ENCODE results near the gene INO80B.
"Not testable (repeated sequence)": the region's sequence is repeated elsewhere in the genome, so short reads cannot be mapped to it uniquely, and the experiment has no call there.

Gene INO80B

DNA sequence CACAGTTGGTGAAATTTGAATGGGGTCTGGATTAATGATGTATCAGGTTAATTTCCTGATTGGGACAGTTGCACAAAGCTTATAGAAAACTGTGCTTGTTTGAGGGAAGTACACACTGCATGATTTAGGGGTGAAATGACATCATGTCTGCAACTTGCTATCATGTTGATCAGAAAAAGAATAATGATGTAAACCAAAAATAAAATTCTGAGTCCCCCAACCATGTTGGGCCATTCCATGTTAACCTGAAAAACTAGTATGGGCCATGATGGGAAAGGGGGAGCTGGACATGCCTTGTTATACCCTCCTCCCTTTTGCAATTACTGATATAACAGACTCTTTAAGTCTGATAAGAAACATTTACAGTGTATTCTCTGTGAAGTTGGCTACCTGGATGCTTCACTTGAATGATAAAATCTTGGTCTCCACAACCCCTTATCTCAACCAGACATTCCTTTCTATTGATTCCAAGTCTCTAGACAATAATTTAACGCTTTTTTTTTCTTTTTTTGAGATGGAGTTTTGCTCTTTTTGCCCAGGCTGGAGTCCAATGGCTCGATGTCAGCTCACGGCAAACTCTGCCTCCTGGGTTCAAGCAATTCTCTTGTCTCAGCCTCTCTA, 4.2 kb upstream of the INO80B start:
- FAIRE-seq, result no peak

DNA sequence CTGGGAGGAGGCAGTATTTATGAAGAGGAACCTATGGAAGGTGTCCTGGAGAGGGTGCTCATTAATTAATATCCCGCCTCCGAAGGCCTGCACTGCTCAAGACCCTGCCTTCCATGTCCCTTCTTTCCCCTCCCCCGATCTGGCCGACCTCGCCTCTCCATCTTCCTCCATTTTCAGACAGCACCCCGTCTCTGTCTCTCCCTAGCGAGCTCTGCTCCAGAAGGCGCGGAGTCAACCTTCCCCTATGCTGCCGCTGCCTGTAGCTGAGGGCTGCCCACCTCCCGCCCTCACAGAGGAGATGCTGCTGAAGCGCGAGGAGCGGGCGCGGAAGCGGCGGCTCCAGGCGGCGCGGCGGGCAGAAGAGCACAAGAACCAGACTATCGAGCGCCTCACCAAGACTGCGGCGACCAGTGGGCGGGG, 2.3 kb downstream of the INO80B start:
- FAIRE-seq, result no peak

DNA sequence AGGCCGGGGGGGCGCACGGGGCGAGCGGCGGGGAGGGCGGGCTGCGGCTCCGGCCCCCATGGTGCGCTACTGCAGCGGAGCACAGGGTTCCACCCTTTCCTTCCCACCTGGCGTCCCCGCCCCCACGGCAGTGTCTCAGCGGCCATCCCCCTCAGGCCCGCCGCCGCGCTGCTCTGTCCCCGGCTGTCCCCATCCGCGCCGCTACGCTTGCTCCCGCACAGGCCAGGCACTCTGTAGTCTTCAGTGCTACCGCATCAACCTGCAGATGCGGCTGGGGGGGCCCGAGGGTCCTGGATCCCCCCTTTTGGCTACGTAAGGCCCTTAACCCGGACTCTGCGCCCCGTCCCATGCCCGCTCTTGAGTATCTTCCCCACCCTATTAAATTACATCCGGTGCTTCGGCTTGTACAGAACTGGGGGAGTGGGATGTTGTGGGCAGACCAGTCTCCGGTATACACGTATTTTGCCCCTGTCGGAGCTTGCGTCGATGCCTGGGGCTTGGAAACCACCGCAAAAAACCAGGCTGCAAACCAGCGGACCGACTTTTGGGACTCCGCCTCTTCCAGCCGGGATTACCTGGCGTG, 2.8 kb downstream of the INO80B start:
- no peak for FAIRE-seq

DNA sequence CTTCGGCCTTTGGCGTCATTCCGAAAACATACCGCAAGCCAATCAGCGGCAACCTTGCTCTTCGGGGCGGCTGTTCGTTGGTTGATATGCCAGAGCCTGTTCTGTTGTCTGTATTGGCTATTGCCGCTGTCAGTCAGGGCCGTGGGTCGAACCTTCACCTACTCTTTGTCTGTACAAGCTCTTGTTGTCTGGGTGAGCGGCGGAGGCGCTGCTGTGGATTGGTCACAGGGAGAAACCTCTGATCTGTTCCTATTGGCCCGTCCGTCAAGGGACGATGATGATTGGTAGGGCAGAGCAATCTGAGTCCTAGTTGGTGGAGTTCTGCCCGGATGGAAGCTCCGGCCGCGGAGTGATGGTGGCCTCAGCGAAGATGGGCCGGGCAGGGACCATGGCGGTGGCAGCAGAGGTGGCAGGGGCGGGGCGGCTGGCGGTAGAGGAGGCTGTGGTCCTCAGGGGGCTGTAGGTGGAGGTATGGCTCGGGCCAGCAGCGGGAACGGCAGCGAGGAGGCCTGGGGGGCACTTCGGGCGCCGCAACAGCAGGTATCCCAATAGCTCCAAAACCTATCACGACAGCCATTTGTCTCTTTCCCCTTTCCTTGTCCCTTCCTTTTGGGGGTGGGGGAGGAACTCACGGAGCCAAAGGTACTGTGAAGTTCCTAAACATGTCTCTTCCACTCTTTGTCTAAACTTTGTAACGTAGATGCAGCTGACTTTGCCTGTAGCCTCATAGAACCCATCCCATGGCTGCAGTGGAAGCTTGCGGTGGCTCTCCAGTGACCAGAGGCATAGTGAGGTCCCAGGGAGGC, 3.4 kb downstream of the INO80B start, which contains the start of gene WBP1:
Gene WBP1, plus strand, starts transcription at position 307 of the 806 bp plus-strand sequence. Its CDS starts 165 bp downstream, at position 472.
- peak; percentile 99 for FAIRE-seq

DNA sequence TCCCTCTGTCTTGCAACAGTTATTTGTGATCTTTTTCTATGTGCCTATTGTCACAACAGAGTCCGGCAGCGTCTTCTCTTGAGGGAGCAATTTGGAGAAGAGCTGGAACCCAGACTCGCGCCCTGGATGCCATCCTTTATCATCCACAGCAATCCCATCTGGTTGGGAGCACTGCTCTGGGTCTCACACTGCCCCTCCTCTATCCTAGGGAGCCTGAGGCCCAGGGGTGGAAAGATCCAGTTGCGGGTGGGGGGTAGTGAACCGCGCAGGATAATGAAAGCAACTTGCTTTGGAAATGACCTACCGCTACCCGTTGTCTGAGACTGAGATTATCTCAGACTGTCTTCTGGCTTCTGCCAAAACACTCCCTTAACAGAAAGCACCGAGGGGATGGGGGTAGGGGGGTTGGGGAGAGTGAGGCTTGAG, 4.1 kb downstream of the INO80B start:
- no peak for FAIRE-seq

DNA sequence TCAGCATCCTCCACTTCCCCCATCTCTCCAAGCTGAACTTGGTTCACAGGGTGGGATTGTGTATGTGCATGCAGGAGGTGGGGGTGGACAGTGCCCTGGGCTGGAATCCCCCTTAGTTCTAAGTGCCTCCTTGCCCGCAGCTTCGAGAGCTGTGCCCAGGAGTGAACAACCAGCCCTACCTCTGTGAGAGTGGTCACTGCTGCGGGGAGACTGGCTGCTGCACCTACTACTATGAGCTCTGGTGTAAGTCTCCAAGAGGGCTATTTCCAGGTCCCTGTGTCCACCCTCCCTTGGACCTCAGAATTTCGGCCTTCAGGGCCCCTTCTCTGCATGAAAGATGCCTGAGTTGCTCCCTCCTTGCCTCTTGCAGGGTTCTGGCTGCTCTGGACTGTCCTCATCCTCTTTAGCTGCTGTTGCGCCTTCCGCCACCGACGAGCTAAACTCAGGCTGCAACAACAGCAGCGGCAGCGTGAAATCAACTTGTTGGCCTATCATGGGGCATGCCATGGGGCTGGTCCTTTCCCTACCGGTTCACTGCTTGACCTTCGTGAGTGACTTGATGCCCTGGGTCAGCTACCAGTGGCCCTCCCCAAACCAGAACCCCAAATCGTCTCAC, 4.7 kb downstream of the INO80B start:
- not testable (repeated sequence) for FAIRE-seq

DNA sequence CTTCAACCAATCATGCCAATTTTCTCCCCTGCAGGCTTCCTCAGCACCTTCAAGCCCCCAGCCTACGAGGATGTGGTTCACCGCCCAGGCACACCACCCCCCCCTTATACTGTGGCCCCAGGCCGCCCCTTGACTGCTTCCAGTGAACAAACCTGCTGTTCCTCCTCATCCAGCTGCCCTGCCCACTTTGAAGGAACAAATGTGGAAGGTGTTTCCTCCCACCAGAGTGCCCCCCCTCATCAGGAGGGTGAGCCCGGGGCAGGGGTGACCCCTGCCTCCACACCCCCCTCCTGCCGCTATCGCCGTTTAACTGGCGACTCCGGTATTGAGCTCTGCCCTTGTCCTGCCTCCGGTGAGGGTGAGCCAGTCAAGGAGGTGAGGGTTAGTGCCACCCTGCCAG, 5.3 kb downstream of the INO80B start:
- FAIRE-seq, result not testable (repeated sequence)

DNA sequence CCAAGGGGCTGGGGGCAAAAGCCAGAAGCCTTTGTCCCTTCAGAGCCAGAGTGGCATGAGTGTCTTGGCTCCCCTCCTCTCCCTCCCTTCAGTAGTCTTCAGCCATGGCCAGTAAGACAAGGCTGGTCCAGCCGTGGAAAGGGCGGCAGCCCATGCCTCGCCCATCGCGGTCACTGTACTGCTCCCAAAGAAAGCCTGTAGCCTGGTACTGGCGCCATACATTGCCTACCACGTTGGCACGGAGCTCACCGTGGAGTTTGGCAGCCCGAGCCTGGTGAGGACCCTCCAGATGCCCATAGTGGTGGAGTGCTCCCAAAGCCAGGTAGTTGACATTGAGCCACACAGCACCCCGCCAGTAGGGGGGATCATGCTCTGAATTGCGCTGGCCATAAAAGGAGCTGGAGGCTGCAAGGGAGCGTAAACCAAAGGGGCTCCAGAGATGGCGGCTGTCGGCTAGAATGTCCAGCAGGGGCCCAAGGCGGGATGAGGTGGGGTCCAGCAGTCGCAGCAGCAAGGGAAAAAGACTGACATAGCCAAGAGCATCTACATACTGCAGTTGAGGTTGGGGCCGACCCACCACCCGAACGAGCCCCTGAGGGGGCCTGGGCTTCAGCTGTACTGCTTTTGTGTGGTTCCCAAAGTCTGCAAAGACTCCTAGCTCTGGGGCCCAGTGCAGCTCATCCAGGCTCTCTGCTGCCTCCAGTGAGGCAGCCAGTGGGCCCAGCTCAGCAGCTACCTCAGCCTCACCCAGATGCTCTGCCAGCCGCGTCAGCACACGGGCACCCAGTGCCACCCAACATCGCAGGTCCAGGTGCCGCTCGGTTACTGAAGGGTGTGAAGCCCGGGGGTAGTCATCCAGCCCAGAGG, 6.5 kb downstream of the INO80B start:
- no peak for FAIRE-seq

DNA sequence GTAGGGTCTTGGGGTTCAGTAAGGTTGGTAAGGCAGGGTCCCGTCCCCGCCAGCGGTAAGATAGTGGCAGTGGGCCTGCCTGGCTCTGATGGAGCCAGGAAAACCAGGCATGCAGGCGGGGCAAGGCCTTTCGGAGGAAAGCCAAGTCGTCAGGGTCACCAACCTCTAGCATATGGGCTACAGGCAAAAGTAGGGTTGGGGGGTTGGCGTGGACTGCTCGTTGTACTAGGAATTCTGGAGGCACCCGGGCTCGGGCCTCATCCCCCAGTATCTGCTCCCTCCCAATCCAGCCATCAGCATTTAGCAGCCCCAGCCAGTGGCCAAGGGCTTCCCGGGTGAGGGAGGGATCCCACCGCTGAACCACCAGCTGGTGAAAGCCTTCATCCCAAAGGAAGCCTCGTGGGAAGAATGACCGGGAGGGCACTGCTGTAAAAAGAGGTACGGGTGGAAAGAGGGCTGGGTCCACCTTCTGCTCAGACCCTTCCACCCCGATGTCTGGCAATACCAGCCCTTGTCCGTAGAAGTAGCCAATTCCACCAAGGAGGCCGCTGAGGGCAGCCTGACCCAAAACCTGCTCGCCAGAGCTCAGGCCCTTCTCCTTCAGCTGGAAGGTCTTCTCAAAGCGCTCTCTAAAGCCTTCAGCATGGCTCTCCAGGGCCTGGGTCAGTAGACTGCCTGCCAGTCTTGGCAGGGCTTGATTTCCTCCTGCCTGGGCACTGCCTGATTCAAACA, 7.3 kb downstream of the INO80B start:
- FAIRE-seq, result no peak

DNA sequence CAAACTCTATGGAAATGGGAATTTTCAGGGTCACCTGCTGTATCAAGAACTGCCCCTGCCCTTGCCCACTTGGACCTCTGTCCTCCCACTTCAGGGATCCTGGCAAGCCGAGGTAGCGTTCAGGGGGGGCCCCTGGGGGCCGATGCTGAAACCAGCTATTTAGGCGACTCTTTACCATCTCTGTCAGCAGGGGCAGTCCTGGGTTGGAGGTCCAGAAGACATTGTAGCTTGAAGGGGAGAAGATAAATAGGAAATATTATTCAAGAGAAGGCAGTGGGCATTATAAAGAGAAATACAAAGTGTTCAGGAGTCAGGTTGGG, 7.9 kb downstream of the INO80B start:
- FAIRE-seq, result no peak

DNA sequence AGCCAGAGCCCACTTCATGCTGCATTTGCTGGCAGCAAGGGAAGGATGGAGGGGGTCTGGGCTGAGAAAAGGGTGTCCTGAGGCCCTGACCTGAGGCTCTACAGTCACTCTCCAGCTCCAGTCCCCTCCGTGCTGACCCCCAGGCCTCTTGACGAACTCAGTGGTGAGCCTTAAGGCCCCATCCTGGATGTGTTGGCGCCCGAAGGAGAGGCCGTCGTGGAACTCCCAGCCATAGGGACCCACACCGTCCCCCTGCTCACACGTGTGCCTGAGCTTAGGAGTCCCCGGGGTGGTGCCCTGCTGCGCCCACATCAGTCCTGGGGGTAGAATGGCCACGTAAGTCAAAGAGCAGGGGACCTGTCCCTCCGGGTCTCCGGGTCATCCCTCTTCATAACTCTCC, 9.5 kb downstream of the INO80B start:
- no peak for FAIRE-seq

DNA sequence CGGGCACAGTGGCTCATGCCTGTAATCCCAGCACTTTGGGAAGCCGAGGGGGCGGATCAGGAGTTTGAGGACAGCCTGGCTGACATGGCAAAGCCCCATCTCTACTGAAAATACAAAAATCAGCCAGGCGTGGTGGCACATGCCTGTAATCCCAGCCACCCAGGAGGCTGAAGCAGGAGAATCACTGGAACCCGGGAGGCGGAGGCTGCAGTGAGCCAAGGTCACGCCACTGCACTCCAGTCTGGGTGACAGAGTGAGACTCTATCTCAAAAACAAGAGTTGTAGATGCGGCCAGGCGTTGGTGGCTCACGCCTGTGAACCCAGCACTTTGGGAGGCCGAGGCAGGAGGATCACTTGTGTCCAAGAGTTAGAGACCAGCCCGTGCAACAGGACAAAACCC, 15.9 kb downstream of the INO80B start:
- not testable (repeated sequence) for FAIRE-seq

DNA sequence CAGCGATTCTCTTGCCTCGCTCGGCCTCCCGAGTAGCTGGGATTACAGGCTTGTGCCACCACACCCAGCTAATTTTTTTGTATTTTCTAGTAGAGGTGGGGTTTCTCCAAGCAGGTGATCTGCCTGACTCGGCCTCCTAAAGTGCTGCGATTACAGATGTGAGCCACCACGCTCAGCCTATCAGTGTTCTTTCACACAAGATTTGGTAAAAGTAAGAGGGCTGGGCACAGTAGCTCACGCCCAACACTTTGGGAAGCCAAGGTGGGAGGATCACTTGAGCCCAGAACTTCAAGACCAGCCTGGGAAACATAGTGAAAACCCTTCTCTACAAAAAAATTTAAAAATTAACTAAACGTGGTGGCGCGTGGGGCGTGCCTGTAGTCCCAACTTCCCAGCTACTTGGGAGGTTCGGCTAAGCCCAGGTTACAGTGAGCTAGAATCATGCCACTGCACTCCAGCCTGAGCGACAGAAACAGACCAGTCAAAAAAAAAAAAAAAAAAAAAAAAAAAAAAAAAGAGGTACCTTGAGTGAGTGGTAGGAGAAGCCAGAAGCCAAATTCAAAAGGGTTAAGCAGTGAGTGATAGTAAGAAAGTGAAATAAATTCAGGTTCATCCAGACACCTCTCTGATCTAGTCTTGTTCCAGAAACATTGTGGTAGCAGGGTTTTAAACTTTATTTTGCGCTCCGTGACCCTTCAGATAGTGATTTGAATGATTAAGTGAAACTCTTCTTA, 16.6 kb downstream of the INO80B start:
- FAIRE-seq, result no peak

DNA sequence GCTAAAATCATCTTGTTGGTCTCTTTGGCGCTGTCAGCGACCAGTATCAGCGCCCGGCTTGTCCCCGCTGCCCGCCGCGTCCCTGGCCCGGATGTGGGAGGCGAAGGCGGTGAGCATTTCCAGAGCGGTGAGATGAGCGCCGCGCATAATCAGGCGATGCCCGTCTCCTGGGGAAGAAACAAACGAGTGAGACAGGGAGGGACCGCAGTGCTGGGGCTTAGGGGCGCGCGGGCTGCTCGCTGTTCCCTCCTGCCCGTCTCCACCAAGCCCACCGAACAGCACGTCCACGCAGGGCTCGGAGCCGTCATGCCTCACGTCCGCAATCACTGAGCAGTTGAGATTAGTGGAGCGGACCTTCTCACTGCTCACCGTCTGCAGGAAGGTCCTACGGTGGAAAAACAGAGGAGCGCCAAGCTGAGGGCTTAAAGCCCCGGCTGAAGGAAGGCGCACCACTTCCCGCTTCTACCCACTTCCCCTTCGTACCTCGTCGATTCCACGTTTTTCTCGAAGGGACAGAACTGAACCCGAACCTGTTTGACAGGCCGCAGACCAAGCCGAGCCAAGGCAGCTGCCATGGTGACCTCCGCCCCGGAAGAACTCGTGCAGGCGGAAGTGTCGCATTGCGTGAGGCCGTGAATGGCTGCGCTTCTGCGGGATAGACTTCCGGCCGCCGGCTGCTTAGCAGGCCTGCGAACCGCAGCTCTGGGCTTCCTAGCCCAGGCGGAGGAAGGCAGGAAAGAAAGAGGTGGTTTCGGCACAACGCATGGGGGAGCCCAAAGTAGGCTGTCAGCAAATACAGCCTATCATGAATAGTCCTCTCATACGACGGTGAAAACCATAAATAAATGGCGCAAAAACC, 17.4 kb downstream of the INO80B start, which contains the start of gene MRPL53:
Gene MRPL53, minus strand, starts transcription at position 595 of the 859 bp plus-strand sequence. Its CDS starts 20 bp downstream, at position 575.
- FAIRE-seq, result peak; percentile 60

DNA sequence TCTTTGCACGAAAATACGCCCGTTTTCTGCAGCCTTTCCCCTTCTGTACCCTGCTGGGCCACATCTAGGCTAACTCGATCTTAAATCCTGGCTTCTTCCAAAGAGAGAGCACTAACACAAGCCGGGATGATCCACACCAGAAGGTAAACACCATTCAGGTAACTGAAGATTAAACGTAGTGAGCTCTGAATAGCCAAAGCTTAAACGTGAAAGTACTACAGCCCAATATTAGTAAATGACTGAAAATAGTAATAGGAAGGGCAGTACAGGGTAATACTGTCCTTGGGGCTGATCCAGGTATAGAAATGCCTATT, 18.0 kb downstream of the INO80B start:
- FAIRE-seq, result no peak

DNA sequence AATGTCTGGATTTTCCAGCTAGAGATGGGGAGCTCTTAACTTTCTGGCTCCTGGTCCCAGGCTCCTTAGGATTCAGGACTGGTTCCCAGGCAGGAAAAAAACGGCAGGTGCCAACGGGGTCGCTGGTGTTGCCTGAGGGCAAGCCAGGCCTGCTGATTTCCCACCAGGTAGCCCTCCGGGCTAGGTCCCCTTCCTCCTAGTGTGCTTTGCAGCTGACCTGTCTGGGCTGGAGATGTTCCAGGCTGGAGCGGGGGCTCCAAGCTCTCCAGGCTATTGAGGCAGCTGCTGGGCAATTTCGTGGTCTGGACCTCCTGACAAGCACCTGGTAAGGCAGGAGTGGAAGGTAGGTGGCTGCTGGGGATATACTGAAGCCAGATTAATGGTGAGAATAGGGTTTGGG, 19.6 kb downstream of the INO80B start:
- no peak for FAIRE-seq

DNA sequence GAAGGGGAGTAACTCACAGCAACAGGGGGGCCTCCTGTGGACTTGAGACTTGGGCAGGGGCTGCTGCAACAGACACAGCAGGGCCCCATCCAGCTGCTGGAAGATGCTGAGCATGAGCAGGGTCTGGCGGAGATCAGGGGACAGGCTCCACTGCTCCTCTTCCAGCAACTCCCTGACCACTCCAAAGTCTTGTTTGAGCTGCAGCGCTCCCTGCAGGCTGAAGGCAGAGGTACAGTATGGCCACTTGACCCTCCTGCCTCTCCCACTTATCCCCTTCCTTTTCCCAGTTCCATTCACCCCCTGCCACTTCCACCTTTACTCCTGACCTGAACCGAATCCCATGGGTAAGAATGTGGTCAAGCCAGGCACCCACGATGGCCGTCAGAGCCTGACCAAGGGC, 20.0 kb downstream of the INO80B start:
- no peak for FAIRE-seq

DNA sequence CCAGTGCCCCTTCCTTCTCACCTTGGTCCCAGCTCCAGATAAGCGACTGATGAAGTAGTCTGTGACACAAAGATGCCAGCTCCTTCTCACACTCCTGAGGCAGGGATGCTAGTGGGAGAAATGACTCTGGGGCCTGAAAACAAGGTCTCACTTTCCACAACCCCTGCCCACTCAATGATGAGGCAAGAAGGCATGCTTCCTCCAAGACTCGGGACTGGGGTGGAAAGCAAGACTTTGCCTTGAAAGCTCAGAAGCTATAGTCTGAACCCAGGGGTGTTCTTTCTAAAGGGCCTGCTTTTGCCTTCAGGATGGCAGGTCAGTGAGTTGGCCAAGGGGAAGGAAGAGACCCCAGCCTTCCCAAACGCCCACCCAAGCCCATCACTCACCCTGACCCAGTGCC, 26.5 kb downstream of the INO80B start:
- FAIRE-seq, result no peak

DNA sequence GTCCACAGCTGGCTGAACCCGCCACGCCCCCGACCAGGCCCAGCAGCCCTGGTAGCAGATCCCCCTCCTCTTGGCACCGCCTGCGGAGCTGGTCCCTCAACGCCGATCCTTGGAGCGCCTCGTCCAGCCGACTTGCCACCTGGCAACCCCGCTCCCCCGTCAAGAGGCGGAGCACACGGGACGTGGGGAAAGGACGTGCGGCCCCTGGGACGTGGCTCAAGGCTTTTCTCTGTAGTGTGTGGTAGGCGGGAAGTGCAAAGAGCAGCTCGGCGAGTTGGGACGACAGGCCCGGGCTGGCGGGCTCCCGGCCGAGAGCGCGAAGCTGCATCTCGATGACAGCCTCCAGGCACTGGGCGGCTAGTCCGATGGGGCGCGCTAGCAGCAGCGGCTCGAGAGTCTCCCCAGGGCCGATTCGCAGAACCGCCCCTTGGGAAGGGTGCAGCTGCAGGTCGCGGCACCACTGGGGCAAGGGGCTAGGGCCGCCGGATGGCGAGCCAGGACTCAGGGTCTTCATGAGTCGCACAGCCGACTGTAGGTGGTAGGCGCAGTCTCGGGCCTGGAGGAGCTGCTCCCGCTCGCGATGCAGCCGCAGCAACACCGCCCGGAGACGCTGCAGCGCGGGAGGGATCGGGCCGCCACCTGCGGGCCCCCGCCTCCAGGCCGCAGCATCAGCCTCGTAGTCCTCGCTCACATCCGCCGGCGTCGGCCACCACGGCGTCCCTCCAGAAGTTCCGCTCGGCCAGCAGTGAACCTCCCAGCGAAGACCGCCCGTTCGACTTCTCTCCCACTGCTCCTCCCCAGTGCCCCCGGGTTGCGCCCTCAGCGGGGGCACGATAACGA, 27.3 kb downstream of the INO80B start:
- FAIRE-seq, result no peak
